Activated CD4-positive, alpha-beta T cell treated with anti-CD3 and anti-CD28 coated beads for 24 hours (primary cell): Measurements from ENCODE around the gene BTN3A1.

Source experiments
- DNase-seq, 2 donors: peaks; one replicate each; pipeline ENCODE4 v3.0.0-alpha.2; 2020; ENCODE audit warnings: low read depth in 2 of 2

BTN3A1 gene

GRCh38 chr6:26379292-26379691 lies 22.8 kb upstream of the BTN3A1 start:
- no peak for DNase-seq

GRCh38 chr6:26379740-26380139 lies 22.3 kb upstream of the BTN3A1 start:
- DNase-seq: no peak

GRCh38 chr6:26380256-26380655 lies 21.8 kb upstream of the BTN3A1 start:
- DNase-seq: no peak

GRCh38 chr6:26382121-26382520 lies 20.0 kb upstream of the BTN3A1 start:
- DNase-seq: no peak

- DNase-seq: no peak
These were observed 18.3 kb upstream of the BTN3A1 start for GRCh38 chr6:26383624-26384417.

- no peak for DNase-seq
These were observed 16.3 kb upstream of the BTN3A1 start for GRCh38 chr6:26385734-26386125.

- DNase-seq: no peak
These were observed 14.5 kb upstream of the BTN3A1 start for GRCh38 chr6:26387565-26387964.

- no peak for DNase-seq
These were observed 14.1 kb upstream of the BTN3A1 start for GRCh38 chr6:26388014-26388413.

GRCh38 chr6:26388441-26388840 lies 13.6 kb upstream of the BTN3A1 start:
- no peak for DNase-seq

GRCh38 chr6:26389349-26389894 lies 12.7 kb upstream of the BTN3A1 start:
- DNase-seq: no peak

GRCh38 chr6:26390531-26390930 lies 11.5 kb upstream of the BTN3A1 start:
- DNase-seq: no peak

GRCh38 chr6:26392932-26393636 lies 9.0 kb upstream of the BTN3A1 start:
- DNase-seq: no peak

GRCh38 chr6:26394289-26394688 lies 7.8 kb upstream of the BTN3A1 start:
- DNase-seq: no peak

GRCh38 chr6:26398555-26398954 lies 3.5 kb upstream of the BTN3A1 start:
- no peak for DNase-seq

- DNase-seq: no peak
These were observed 1.4 kb upstream of the BTN3A1 start for GRCh38 chr6:26400626-26401025.

- DNase-seq: no peak
These were observed 587 bp upstream of the BTN3A1 start for GRCh38 chr6:26401389-26401986.

GRCh38 chr6:26403893-26404292 lies 1.8 kb downstream of the BTN3A1 start:
- DNase-seq: no peak

GRCh38 chr6:26404546-26404945 lies 2.5 kb downstream of the BTN3A1 start:
- DNase-seq: no peak

- no peak for DNase-seq
These were observed 7.0 kb downstream of the BTN3A1 start for GRCh38 chr6:26408828-26409730.

GRCh38 chr6:26411751-26412150 lies 9.7 kb downstream of the BTN3A1 start:
- DNase-seq: no peak

GRCh38 chr6:26412228-26412627 lies 10.2 kb downstream of the BTN3A1 start:
- no peak for DNase-seq

- no peak for DNase-seq
These were observed 10.9 kb downstream of the BTN3A1 start for GRCh38 chr6:26412954-26413353.
